Measurements from ENCODE around the gene KRT32.

KRT32 gene

GRCh38 chr17:41492351-41492750 lies 25.2 kb upstream of the KRT32 start:
- no peak for DNase-seq

- DNase-seq, result no peak
Observed at GRCh38 chr17:41491476-41491875, 24.3 kb upstream of the KRT32 start.

GRCh38 chr17:41490000-41490990 lies 23.1 kb upstream of the KRT32 start:
- DNase-seq, result no peak

GRCh38 chr17:41489531-41489930 lies 22.3 kb upstream of the KRT32 start, which contains the start of gene KRT36:
KRT36 (minus strand) TSS chr17:41489910; CDS start chr17:41489864, 46 bp downstream.
- DNase-seq, result no peak

- DNase-seq, result no peak
Observed at GRCh38 chr17:41486809-41487530, 19.8 kb upstream of the KRT32 start.

GRCh38 chr17:41486316-41486715 lies 19.1 kb upstream of the KRT32 start:
- DNase-seq, result no peak

- DNase-seq, result no peak
Observed at GRCh38 chr17:41484920-41485904, 18.0 kb upstream of the KRT32 start.

- no peak for DNase-seq
Observed at GRCh38 chr17:41483991-41484826, 17.0 kb upstream of the KRT32 start.

- DNase-seq, result no peak
Observed at GRCh38 chr17:41483531-41483930, 16.3 kb upstream of the KRT32 start.

- DNase-seq, result no peak
Observed at GRCh38 chr17:41481036-41481435, 13.8 kb upstream of the KRT32 start, which contains the start of gene KRT35. KRT35 (minus strand) TSS chr17:41481151; CDS start chr17:41481097, 54 bp downstream.

- no peak for DNase-seq
Observed at GRCh38 chr17:41480581-41480980, 13.4 kb upstream of the KRT32 start.

GRCh38 chr17:41480136-41480535 lies 12.9 kb upstream of the KRT32 start:
- DNase-seq, result no peak

- no peak for DNase-seq
Observed at GRCh38 chr17:41478237-41478636, 11.1 kb upstream of the KRT32 start.

- DNase-seq, result no peak
Observed at GRCh38 chr17:41476866-41477815, 10.0 kb upstream of the KRT32 start.

- DNase-seq, result no peak
Observed at GRCh38 chr17:41475421-41475820, 8.2 kb upstream of the KRT32 start.

GRCh38 chr17:41474863-41475262 lies 7.7 kb upstream of the KRT32 start:
- no peak for DNase-seq

- no peak for DNase-seq
Observed at GRCh38 chr17:41468346-41468745, 1.2 kb upstream of the KRT32 start.

- DNase-seq, result no peak
Observed at GRCh38 chr17:41467561-41467960, 375 bp upstream of the KRT32 start.

- DNase-seq, result peak; percentile 10
Observed at GRCh38 chr17:41464682-41465081, 2.5 kb downstream of the KRT32 start.

- no peak for DNase-seq
Observed at GRCh38 chr17:41464173-41464572, 3.0 kb downstream of the KRT32 start.
